ENCODE data around the gene PTPRG.

The PTPRG gene

DNA sequence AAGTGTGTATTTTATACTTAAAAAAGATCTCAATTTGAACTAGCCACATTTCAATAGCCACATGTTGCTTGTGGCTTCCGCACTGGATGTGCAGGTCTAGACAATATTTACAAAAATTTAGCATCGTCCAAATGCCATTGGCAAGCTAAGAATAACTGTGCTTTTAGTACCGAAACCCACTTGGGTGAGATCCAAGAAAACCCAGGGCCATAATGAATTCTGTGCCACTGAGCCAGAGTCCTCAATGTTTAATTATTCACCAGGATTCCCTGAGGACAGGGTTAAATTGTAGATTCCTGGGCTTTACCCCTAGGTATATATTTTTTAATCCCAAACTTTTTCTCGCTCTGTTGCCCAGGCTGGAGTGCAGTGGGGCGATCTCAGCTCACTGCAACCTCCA is 22.9 kb upstream of the PTPRG start:
- H3K9me2 ChIP-seq (replicated peaks; ENCODE audit: low read depth, low read length): no peaks in the 10 kb centered on the region
- H3K27me3 ChIP-seq (ENCODE audit: insufficient read depth, low read length, poor library complexity, severe bottlenecking): no peaks in the 10 kb centered on the region
- H4K20me1 ChIP-seq (ENCODE audit: insufficient read depth, low read length, poor library complexity, severe bottlenecking): no peaks in the 10 kb centered on the region
- no peak overlapping the region for H2AFZ ChIP-seq (ENCODE audit: low read length)
- no peak overlapping the region for H3K4me3 ChIP-seq (ENCODE audit: low read length, poor library complexity, severe bottlenecking)
- H3K79me2 ChIP-seq (ENCODE audit: insufficient read depth, low read length): no peaks in the 10 kb centered on the region
- no peaks in the 10 kb centered on the region for H3K9me3 ChIP-seq (ENCODE audit: insufficient read depth, low read depth, low read length)
- no peak overlapping the region for H3K4me2 ChIP-seq (ENCODE audit: low read depth, low read length, poor library complexity, severe bottlenecking)
- TF ChIP-seq EZH2phosphoT487 (IDR thresholded peaks at IDR 0.05; ENCODE audit: borderline replicate concordance) (no peak), CTCF (conservative IDR thresholded peaks at IDR 0.05; ENCODE audit: low read length) (no peak)
- no peaks in the 10 kb centered on the region for H3K4me1 ChIP-seq (ENCODE audit: insufficient read depth, low read length, poor library complexity, severe bottlenecking)
- H3K36me3 ChIP-seq (ENCODE audit: insufficient read depth, low read length): no peaks in the 10 kb centered on the region
- no peak overlapping the region for H3K9ac ChIP-seq (ENCODE audit: low read depth, low read length, poor library complexity, severe bottlenecking)
- H3F3A ChIP-seq (ENCODE audit: low read depth): no peaks in the 10 kb centered on the region

- no peaks in the 10 kb centered on the region for H3K79me2 ChIP-seq (ENCODE audit: insufficient read depth, low read length)
- H3K4me1 ChIP-seq (ENCODE audit: insufficient read depth, low read length, poor library complexity, severe bottlenecking): no peaks in the 10 kb centered on the region
- no peaks in the 10 kb centered on the region for H3K9me3 ChIP-seq (ENCODE audit: insufficient read depth, low read depth, low read length)
- no peaks in the 10 kb centered on the region for H3F3A ChIP-seq (ENCODE audit: low read depth)
- H3K36me3 ChIP-seq (ENCODE audit: insufficient read depth, low read length): no peaks in the 10 kb centered on the region
- H4K20me1 ChIP-seq (ENCODE audit: insufficient read depth, low read length, poor library complexity, severe bottlenecking): no peaks in the 10 kb centered on the region
- H3K9me2 ChIP-seq (replicated peaks; ENCODE audit: low read depth, low read length): no peaks in the 10 kb centered on the region
- TF ChIP-seq CTCF (conservative IDR thresholded peaks at IDR 0.05; ENCODE audit: low read length) (no peak), EZH2phosphoT487 (IDR thresholded peaks at IDR 0.05; ENCODE audit: borderline replicate concordance) (no peak)
- no peak overlapping the region for H2AFZ ChIP-seq (ENCODE audit: low read length)
- no peak overlapping the region for H3K4me3 ChIP-seq (ENCODE audit: low read length, poor library complexity, severe bottlenecking)
- no peaks in the 10 kb centered on the region for H3K27me3 ChIP-seq (ENCODE audit: insufficient read depth, low read length, poor library complexity, severe bottlenecking)
- no peak overlapping the region for H3K9ac ChIP-seq (ENCODE audit: low read depth, low read length, poor library complexity, severe bottlenecking)
- no peak overlapping the region for H3K4me2 ChIP-seq (ENCODE audit: low read depth, low read length, poor library complexity, severe bottlenecking)
Measured at GRCh38 chr3:61541694-61542093, 19.7 kb upstream of the PTPRG start.

DNA sequence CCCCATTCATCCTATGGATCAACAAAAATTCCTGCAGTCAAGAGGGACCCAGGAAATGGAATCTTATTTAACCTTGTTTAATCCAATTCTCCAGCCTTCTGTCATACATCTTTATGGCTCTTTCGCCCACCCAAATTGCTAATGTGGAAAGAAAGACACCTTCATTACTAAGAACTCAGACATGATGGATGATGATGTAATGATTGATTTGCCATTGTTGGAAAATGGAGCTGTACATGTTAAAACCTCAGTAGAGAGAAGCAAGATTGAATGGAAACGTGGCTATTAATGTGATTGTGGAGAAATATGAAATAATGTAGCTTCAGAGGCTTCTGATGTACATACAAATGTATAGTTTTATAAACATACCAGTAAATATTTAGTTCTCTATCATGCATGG is 15.7 kb upstream of the PTPRG start:
- no peak overlapping the region for H3K4me3 ChIP-seq (ENCODE audit: low read length, poor library complexity, severe bottlenecking)
- H3K27me3 ChIP-seq (ENCODE audit: insufficient read depth, low read length, poor library complexity, severe bottlenecking): no peaks in the 10 kb centered on the region
- no peak overlapping the region for H3K9ac ChIP-seq (ENCODE audit: low read depth, low read length, poor library complexity, severe bottlenecking)
- TF ChIP-seq CTCF (conservative IDR thresholded peaks at IDR 0.05; ENCODE audit: low read length): no peak
- no peak for TF ChIP-seq EZH2phosphoT487 (IDR thresholded peaks at IDR 0.05; ENCODE audit: borderline replicate concordance)
- H2AFZ ChIP-seq (ENCODE audit: low read length): no peak overlapping the region
- H3K9me2 ChIP-seq (replicated peaks; ENCODE audit: low read depth, low read length): no peaks in the 10 kb centered on the region
- no peak overlapping the region for H3K4me2 ChIP-seq (ENCODE audit: low read depth, low read length, poor library complexity, severe bottlenecking)
- no peaks in the 10 kb centered on the region for H3F3A ChIP-seq (ENCODE audit: low read depth)
- no peaks in the 10 kb centered on the region for H3K79me2 ChIP-seq (ENCODE audit: insufficient read depth, low read length)
- no peaks in the 10 kb centered on the region for H3K9me3 ChIP-seq (ENCODE audit: insufficient read depth, low read depth, low read length)
- H4K20me1 ChIP-seq (ENCODE audit: insufficient read depth, low read length, poor library complexity, severe bottlenecking): no peaks in the 10 kb centered on the region
- no peaks in the 10 kb centered on the region for H3K4me1 ChIP-seq (ENCODE audit: insufficient read depth, low read length, poor library complexity, severe bottlenecking)
- no peaks in the 10 kb centered on the region for H3K36me3 ChIP-seq (ENCODE audit: insufficient read depth, low read length)

Measured in Loucy (cell line).